Heart left ventricle (tissue), 16 donors: ENCODE data around the gene S1PR4. TPM values are rescaled to one million over a fixed set of nuclear protein-coding genes. Genes with fewer than 3 reads are reported as not detected.

ENCODE experiments used
- ATAC-seq, 4 donors: fragments of 200-7000 bp; cut with Tn5 transposase; one replicate each; pipeline ENCODE4 v1.9.1; 2020 to 2022; ENCODE audit warnings: moderate library complexity in 4 of 4, mild to moderate bottlenecking in 3 of 4, moderate number of reproducible peaks in 1 of 4
- DNase-seq, 5 donors: peaks; one replicate each; pipeline ENCODE4 v3.0.0-alpha.2; 2020
- H3K27ac ChIP-seq, 12 donors: fragments of 200-600 bp; sonication (generic) in 4 of 12; one replicate each; pipeline versions ENCODE4 v1.5.0 to v1.8.0; 2016 to 2022; ENCODE audit warnings: mild to moderate bottlenecking in 2 of 12
- H3K27me3 ChIP-seq, 9 donors: fragments of 200-600 bp; sonication (generic) in 2 of 9; one replicate each; pipeline versions ENCODE4 v1.5.1 to v1.8.0; 2016 to 2022; ENCODE audit warnings: mild to moderate bottlenecking in 3 of 9
- H3K36me3 ChIP-seq, 9 donors: fragments of 200-600 bp; sonication (generic) in 2 of 9; one replicate each; pipeline versions ENCODE4 v1.5.0 to v1.8.0; 2018 to 2022; ENCODE audit warnings: mild to moderate bottlenecking in 2 of 9
- H3K4me1 ChIP-seq, 12 donors: fragments of 200-600 bp; sonication (generic) in 4 of 12; one replicate each; pipeline versions ENCODE4 v1.5.0 to v1.8.0; 2016 to 2022; ENCODE audit warnings: mild to moderate bottlenecking in 3 of 12
- H3K4me3 ChIP-seq, 12 donors: fragments of 200-600 bp; sonication (generic) in 4 of 12; one replicate each; pipeline versions ENCODE4 v1.5.0 to v1.8.0; 2017 to 2022; ENCODE audit warnings: mild to moderate bottlenecking in 9 of 12, moderate library complexity in 4 of 12
- H3K9me3 ChIP-seq, 12 donors: fragments of 200-600 bp; sonication (generic) in 4 of 12; one replicate each; pipeline versions ENCODE4 v1.5.0 to v1.8.0; 2016 to 2022; ENCODE audit warnings: mild to moderate bottlenecking in 1 of 12
- POLR2A ChIP-seq, 2 donors: fragments of 450-650 bp; IDR thresholded peaks; one replicate each; pipeline ENCODE4 v1.6.1; 2017; ENCODE audit warnings: antibody characterized with exemption in 2 of 2, mild to moderate bottlenecking in 2 of 2, moderate library complexity in 2 of 2
- WGBS, 4 donors: extraction: QIAGEN DNeasy Blood & Tissue Kit in 2 of 4; methylation state at CpG; one replicate each; pipeline versions ENCODE4 v1.1.5 to v1.1.7; 2013 to 2018; 5-methylcytosine and 5-hydroxymethylcytosine counted together
- intact Hi-C, 10 donors: fragments of 100-400 bp; cut with DNase I; formaldehyde crosslinking; loops; one replicate each; pipeline versions ENCODE4 v1.11.1 to v1.14.2; 2022
- polyA plus RNA-seq, 2 donors: library from polyadenylated mRNA; stranded (reverse); fragments of 200-250 nt; gene quantifications; one replicate each; pipeline ENCODE4 v1.2.3, GENCODE V29; 2013
- total RNA-seq, 9 donors: library from RNA; depleted of rRNA in 2 of 9; stranded (reverse); fragments of >200 nt in 2 of 9; fragmentation: NEBNext Ultra II Directional in 3 of 9; extraction: Animal tissue kit (Norgen Biotek cat#: 25700) in 3 of 9; gene quantifications; one replicate each; pipeline versions ENCODE4 v1.1.0 to v1.2.4, GENCODE V29; 2016 to 2023
- TF ChIP-seq, protein P1 (sequence below), 12 donors: fragments of 200-600 bp; sonication (generic) in 4 of 12; IDR thresholded peaks; one replicate each; pipeline versions ENCODE4 v1.5.0 to v1.8.0; 2018 to 2022; ENCODE audit warnings: antibody characterized with exemption in 12 of 12, mild to moderate bottlenecking in 5 of 12
- donor health status: ischemic (EF 13 %, LVEDD 7.1; RV severe dilation, severe dysfunction).
- donor health status: healthy with polysubstance abuse.
- donor health status: DM: no; HTN: yes; CAD: no.
- donor health status: DM: no; HTN: no; CAD: no.
- donor health status: ischemic (EF 25% LVEDD 6.9; RV normal size, moderate dysfunction).
- donor health status: ischemic (EF 25% LVEDD 5.7; RV mildly dilated, moderate dysfunction).
- donor health status: healthy.
- donor health status: DM: yes; HTN: yes; CAD: no.
- donor health status: ischemic (EF 35%, LVEDD 5.7; RV mildly dilated, moderate dysfunction).
- donor health status: nonischemic (EF 11% LVEDD 7.7; RV severe dilation, severe dysfunction).
- donor health status: DM: yes; HTN: yes; CAD: no.
- donor health status: PGD.
- donor health status: ischemic (EF 29% LVEDD 5.4; RV normal size, mild dysfunction).
- donor health status: nonischemic (EF 23%, LVEDD 6.1; RV moderate dilation, normal function).

S1PR4 gene
- total and polyA plus RNA-seq, 11 donors, result 0.35 to 5.5 (median 1.4) TPM

DNA sequence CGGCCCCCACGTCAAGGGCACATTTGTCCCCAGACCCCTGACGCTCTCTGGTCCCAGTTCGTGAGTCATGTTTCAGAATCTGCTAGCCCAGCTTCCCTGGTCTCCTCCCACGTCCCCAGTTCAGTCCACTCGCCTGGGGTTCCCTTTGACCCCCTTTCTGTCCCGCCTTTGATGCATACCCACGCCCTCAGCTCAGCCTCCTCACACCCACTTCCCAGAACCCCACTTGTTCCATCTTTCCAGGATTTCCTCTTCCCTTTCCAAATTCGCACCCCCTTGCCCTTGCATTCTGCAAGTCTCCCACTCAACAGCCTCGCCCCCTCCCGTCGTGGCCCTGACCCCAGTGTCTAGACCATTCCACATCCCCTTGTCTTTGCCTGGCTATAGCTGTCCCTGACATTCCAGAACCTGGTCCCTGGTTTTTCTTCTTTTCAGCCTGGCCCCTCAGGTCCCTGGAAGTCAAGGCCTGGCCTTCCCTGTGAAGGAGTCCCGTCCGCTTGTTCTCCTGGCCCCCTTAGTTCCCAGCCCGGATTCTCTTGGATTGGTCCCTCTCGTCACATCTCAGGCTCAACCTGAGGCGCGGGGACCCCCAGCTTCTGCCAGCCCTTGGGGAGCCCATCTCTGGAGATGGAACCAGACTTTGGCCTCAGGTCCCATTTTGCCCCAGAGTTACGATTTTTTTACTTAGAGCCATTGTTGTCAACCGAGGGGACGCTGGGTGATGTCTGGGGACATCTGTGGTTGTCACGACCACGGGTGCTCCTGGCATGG lies 8.5 kb downstream of the S1PR4 start:
- intact Hi-C loops, result no loop called here
- peak in 1 of 5 donors; percentile 27 for DNase-seq
- H3K4me1 ChIP-seq, result peaks cover 3 to 46% (median 14%) of the 10 kb centered on the region in 12 donors

DNA sequence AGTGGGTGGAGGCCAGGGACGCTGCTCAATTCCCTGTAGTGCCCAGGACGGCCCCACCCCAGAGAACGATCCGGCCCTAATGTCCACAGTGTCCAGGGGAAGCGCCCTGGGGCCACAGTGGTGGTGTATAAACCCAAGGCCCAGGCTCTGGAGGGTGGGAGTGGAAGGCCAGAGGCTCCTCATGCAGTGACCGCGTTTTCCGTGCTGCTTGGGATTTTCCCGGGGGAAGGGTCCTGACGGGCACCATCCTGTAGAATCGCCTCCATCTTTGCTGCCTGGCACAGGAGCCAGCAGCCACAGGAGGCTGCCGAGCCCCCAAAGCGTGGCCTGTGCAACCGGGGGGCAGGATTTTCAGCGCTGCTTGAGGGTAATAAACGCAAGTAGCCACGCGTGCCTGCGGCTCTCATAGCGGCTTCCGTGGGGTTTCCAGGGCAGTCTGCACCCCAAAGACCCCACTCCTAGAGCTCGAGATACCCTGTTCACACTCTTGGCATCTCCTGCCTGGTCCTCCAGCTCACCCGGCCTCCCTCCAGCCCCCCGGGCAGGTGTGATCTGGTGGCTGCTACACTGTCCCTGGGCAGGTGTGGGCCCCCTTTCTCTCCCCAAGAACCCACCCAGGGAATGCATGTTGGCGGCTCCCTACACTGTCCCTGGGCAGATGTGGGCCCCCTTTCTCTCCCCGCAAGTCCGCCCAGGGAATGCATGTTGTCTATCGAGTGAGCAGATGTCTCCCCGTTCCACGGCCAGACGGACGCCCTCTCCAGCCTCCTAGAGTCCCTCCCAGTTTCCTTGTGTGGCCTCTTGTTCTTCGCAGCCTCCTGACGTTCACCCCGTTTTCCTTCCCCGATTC lies 9.3 kb downstream of the S1PR4 start:
- Histone ChIP-seq H3K9me3 (no peaks in the 10 kb centered on the region), H3K4me1 (peaks cover 3 to 41% (median 14%) of the 10 kb centered on the region in 12 donors), H3K27me3 (no peaks in the 10 kb centered on the region), H3K36me3 (peaks cover 0 to 6% (median 0%) of the 10 kb centered on the region in 9 donors), H3K27ac (no peak overlapping the region), H3K4me3 (peak overlapping the region in 1 of 12 donors; percentile 100)
- DNase-seq (peak in 1 of 5 donors; percentile 28), ATAC-seq (no peak)
- intact Hi-C loops, result no loop called here
- WGBS, 4 donors, result 89 to 92% (median 91%) methylated on average over 33 to 36 of the region's 36 CpGs
- no peak for TF ChIP-seq POLR2A (IDR thresholded peaks at IDR 0.05)
- TF ChIP-seq, protein P1, sequence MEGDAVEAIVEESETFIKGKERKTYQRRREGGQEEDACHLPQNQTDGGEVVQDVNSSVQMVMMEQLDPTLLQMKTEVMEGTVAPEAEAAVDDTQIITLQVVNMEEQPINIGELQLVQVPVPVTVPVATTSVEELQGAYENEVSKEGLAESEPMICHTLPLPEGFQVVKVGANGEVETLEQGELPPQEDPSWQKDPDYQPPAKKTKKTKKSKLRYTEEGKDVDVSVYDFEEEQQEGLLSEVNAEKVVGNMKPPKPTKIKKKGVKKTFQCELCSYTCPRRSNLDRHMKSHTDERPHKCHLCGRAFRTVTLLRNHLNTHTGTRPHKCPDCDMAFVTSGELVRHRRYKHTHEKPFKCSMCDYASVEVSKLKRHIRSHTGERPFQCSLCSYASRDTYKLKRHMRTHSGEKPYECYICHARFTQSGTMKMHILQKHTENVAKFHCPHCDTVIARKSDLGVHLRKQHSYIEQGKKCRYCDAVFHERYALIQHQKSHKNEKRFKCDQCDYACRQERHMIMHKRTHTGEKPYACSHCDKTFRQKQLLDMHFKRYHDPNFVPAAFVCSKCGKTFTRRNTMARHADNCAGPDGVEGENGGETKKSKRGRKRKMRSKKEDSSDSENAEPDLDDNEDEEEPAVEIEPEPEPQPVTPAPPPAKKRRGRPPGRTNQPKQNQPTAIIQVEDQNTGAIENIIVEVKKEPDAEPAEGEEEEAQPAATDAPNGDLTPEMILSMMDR (IDR thresholded peaks at IDR 0.05), result no peak

More for the DNA sequence above, 8.5 kb downstream of the S1PR4 start:
- H3K9me3 ChIP-seq, result no peaks in the 10 kb centered on the region
- ATAC-seq, result no peak
- TF ChIP-seq POLR2A (IDR thresholded peaks at IDR 0.05), result no peak
- TF ChIP-seq, protein P1 (IDR thresholded peaks at IDR 0.05), result no peak
- WGBS, 4 donors, result 69 to 74% (median 72%) methylated on average over 23 of the region's 23 CpGs
- H3K4me3 ChIP-seq, result peak overlapping the region; percentile 70 to 100 (median 86)
- H3K36me3 ChIP-seq, result peaks cover 0 to 6% (median 0%) of the 10 kb centered on the region in 9 donors
- H3K27ac ChIP-seq, result peak overlapping the region in 1 of 12 donors; percentile 93
- no peaks in the 10 kb centered on the region for H3K27me3 ChIP-seq

DNA sequence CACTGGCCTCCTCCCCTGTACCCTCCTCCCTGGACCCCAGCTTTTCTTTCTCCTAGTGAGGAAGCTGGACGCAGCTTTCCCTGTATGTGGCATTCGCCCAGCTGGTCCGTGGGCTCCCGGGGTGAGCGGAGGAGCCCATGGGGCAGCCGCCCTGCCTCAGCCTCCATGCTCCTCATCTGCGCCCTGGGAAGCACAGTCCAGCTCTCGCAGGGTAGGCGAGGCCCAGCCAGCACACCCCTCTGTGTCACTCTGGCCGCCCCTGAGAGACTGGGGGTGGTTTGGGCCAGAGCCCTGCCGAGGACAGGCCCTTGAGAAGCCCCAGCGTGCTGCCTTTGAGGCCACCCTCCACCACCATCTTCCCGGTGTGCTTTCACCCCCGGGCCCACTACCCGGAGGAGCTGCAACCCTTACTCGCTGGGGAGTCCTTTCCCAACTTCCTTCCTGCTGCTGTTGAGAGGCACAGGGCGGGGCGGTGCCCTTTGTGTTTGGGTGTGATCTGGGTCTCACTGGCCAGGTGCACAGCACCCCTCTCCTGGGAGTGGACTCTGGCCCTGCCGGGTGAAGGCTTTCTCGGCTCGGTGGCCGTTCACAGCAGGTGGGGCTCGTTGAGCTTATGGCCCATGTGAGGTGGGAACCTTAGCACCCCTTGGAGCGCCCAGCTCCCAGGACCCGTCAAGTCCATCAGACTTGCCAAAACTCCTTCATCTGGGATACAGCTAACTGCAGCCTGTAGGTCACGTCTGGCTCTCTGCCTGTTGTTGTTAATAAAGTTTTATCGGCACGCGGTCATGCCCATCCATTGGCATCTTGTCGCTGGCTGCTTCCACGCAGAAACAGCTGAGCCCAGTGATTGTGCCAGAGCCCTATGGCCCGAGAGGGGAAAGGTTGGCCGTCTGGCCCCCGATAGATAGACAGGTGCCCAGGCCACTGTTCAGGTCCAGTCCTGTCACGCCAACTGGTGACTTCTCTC lies 10.3 kb downstream of the S1PR4 start:
- Histone ChIP-seq H3K9me3 (no peaks in the 10 kb centered on the region), H3K4me3 (peak overlapping the region in 1 of 12 donors; percentile 13), H3K27me3 (no peaks in the 10 kb centered on the region), H3K36me3 (peaks cover 0 to 16% (median 0%) of the 10 kb centered on the region in 9 donors), H3K27ac (no peak overlapping the region), H3K4me1 (peaks cover 3 to 39% (median 14%) of the 10 kb centered on the region in 12 donors)
- ATAC-seq, result no peak
- WGBS, 4 donors, result 90 to 93% (median 91%) methylated on average over 33 to 35 of the region's 35 CpGs
- intact Hi-C loops, result no loop called here
- TF ChIP-seq, protein P1 (IDR thresholded peaks at IDR 0.05), result no peak
- TF ChIP-seq POLR2A (IDR thresholded peaks at IDR 0.05), result no peak
- peak in 1 of 5 donors; percentile 36 for DNase-seq
